Measurements from ENCODE around the gene NFKB1.
"Not testable (repeated sequence)": the region's sequence is repeated elsewhere in the genome, so short reads cannot be mapped to it uniquely, and the experiment has no call there.

Gene NFKB1, protein sequence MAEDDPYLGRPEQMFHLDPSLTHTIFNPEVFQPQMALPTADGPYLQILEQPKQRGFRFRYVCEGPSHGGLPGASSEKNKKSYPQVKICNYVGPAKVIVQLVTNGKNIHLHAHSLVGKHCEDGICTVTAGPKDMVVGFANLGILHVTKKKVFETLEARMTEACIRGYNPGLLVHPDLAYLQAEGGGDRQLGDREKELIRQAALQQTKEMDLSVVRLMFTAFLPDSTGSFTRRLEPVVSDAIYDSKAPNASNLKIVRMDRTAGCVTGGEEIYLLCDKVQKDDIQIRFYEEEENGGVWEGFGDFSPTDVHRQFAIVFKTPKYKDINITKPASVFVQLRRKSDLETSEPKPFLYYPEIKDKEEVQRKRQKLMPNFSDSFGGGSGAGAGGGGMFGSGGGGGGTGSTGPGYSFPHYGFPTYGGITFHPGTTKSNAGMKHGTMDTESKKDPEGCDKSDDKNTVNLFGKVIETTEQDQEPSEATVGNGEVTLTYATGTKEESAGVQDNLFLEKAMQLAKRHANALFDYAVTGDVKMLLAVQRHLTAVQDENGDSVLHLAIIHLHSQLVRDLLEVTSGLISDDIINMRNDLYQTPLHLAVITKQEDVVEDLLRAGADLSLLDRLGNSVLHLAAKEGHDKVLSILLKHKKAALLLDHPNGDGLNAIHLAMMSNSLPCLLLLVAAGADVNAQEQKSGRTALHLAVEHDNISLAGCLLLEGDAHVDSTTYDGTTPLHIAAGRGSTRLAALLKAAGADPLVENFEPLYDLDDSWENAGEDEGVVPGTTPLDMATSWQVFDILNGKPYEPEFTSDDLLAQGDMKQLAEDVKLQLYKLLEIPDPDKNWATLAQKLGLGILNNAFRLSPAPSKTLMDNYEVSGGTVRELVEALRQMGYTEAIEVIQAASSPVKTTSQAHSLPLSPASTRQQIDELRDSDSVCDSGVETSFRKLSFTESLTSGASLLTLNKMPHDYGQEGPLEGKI

DNA sequence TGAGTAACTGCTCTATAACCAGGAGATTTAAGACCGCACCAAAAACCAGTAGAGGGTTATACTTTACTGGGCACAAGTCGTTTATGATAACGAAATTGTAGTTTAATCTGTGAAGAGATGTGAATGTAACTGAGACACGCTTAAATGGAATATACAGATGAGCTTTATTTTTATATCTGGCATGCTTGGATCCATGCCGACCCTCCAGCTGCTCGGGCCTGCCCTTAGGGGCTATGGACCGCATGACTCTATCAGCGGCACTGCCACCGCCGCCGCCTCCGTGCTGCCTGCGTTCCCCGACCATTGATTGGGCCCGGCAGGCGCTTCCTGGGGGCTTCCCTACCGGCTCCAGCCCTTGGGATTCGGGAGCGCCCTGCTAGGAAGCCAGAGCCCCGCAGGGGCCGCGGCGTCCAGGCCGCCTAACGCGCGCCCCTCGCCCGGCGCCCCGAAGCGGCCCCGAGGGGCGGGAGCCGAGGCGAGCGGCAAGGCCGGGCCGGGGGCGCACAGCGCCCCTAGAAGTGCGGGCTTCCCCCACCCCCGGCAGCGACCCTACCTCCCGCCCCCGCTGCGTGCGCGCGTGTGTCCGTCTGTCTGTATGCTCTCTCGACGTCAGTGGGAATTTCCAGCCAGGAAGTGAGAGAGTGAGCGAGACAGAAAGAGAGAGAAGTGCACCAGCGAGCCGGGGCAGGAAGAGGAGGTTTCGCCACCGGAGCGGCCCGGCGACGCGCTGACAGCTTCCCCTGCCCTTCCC, at the start of gene NFKB1:
Gene NFKB1, plus strand, starts transcription at position 664 of the 751 bp plus-strand sequence. CDS start 24,160 bp downstream, outside the sequence.
- in situ Hi-C loops (cut with MboI; ENCODE audit: low sequenced_read_pairs): no loop called here

DNA sequence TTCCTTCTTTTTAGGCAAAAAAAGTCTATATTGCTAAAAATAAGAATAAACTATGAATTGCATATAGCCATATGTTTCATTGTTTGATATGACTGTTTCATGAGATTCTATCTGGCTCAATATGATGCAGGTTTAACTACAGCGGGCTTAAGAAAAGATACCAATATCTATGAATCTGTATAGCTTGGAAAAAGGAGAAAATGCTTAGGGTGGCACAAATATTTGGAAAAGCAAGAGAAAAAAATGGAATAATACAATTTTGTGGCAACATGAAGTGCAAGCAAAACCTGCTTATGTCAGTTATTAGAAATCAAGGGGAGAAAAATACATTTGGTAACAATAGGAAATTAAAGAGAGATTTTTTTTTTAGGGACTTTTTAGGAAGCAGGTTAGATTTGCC, 48.3 kb upstream of the NFKB1 start:
- in situ Hi-C loops (cut with MboI; ENCODE audit: low sequenced_read_pairs): no loop called here

DNA sequence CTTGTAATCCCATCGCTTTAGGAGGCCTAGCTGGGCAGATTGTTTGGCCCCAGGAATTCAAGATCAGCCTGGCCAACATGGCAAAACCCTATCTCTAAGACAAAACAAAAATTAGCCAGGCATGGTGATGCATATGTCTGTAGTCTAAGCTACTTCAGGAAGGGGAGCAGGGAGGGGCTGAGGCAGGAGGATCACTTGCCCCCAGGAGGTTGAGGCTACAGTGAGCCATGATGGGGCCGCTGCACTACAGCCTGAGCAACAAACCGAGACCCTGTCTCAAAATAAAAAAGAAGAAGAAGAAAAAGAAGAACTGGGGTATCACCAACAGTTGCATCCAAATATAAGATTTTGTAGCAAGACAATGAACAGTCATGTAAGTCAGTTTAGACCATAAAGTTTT, 47.3 kb upstream of the NFKB1 start:
- in situ Hi-C loops (cut with MboI; ENCODE audit: low sequenced_read_pairs): no loop called here

DNA sequence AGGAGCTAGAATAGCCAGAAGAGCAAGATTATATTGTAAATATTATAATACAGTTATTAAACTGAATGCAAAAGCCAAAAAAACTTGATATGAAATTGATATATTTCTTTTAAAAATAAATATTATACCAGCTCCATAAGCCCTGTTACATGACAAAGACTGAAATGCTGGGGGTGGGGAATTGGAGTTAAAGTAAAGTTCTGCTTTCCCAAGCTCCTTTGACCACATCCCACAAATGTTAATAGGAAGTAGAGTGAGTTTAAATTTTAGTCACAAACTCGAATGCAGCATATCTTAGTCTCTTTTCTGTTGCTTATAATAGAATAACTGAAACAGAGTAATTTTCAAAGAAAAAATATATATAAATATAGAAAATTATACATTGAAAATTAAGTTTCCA, 46.9 kb upstream of the NFKB1 start:
- in situ Hi-C loops (cut with MboI; ENCODE audit: low sequenced_read_pairs): no loop called here

DNA sequence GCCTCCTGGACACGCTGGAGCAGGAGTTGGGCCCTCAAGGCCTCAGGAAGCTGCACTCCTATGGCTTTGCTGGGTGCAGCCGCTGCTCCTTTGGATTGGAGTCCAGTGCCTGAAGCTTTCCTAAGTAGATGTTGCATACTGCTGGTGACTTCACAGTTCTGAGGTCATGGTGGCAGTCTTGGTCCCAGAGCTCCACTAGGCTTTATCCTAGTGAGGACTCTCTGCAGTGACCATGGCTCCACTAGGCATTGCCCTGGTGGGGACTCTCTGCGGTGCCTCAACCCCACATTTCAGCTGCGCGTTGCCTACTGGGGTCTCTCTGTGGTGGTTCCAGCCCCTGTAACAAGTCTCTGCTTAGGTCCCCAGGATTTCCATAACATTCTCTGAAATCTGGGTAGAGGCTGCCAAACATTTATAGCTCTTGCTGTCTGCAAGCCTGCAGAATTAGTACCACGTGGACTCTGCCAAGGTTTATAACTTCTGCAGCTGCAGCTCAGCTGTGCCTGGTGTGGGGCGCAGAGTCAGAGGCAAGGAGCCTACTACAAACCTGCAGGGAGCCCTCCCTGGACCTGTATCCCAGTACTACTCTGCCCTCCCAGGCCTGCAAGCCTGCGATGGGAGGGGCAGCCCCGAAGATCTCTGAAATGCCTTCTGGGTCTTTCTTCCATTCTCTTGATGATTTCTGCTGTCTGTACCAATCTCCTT, 46.0 kb upstream of the NFKB1 start:
- in situ Hi-C loops (cut with MboI; ENCODE audit: low sequenced_read_pairs): no loop called here

DNA sequence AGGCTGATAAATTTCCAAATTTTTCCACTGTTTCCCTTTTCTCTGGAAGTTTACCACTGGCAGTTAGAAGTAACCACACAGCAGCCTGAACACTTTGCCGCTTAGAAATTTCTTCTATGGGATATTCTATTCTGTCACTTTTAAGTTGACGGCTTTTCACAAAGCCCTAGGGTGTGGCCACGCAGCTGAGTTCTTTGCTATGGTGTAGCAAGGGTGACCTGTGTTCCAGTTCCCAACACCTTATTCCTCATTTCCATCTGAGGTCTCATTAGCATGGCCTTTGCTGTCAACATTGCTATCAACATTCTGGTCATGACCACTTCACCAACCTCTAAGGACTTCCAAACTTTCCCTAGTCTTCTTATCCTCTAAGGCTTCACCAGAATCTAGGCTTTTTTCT, 45.4 kb upstream of the NFKB1 start:
- in situ Hi-C loops (cut with MboI; ENCODE audit: low sequenced_read_pairs): no loop called here

DNA sequence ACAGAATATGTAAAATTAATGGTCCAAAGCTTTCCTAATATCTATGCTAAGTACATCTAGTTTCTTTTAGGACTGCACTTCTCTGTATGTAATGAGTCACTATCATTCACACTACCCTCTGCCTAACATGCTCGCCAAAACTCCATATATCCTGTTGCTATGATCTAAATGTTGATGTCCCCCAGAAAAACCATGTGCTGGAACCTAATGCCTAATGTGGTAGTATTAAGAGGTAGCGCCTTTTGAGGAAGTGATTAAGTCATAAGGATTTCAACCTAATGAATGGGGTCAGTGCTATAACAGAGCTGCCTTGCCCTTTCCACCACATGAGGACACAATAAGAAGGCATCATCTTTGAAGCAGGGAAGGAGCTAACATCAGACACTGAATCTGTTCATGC, 34.9 kb upstream of the NFKB1 start:
- in situ Hi-C loops (cut with MboI; ENCODE audit: low sequenced_read_pairs): no loop called here

DNA sequence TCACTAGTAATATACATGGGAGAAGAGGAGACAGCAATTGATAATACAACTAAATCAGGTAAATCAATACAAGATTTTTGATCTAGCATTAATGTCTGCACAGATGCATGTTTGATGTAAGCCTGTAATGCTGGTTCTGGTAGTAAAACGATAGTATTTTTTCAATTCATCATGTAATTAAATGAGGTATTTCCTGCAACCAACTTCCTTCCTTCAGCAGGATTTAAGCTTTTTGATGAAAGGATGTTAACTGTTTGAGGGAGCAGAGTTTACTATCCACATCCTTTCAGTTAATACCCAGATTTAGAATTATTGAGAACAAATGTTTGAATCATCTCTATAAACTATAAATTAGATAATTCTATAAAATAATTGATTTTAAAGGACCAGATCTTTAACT, 31.4 kb upstream of the NFKB1 start:
- in situ Hi-C loops (cut with MboI; ENCODE audit: low sequenced_read_pairs): no loop called here

DNA sequence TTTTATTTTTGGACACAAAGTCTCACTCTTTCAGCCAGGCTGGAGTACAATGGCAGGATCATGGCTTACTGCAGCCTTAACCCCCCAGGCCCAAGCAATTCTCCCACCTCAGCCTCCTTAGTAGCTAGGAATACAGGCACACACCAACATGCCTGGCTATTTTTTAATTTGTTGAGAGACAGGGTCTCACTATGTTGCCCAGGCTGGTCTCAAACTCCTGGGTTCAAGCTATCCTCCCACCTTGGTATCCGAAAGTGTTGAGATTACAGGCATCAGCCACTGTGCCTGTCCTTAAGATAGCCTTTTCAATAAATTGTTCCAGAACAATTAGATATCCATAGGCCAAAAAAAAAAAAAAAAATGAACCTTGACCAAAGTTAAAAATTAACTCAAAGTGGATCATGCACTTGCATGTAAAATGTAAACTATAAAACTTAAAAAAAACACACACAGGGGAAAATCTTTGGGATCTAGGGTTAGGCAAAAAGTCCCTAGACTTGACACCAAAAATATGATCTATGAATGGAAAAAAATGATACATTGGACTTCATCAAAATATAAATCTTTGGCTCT, 28.6 kb upstream of the NFKB1 start:
- in situ Hi-C loops (cut with MboI; ENCODE audit: low sequenced_read_pairs): no loop called here

DNA sequence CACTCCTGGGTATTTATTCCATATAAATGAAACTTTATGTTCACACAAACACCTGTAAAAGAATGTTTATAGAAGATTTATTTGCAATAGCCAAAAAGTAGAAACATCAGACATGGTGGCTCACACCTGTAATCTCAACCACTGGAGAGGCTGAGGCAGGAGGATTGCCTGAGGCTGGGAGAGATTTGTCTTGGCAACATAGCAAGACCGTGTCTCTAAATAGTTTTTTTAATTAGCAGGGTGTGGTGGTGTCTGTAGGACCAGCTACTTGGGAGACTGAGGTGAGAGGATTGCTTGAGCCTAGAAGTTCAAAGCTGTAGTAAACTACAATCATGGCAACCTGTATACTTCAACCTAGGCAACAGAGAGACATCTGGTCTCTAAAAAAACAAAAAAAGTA, 27.7 kb upstream of the NFKB1 start:
- in situ Hi-C loops (cut with MboI; ENCODE audit: low sequenced_read_pairs): no loop called here

DNA sequence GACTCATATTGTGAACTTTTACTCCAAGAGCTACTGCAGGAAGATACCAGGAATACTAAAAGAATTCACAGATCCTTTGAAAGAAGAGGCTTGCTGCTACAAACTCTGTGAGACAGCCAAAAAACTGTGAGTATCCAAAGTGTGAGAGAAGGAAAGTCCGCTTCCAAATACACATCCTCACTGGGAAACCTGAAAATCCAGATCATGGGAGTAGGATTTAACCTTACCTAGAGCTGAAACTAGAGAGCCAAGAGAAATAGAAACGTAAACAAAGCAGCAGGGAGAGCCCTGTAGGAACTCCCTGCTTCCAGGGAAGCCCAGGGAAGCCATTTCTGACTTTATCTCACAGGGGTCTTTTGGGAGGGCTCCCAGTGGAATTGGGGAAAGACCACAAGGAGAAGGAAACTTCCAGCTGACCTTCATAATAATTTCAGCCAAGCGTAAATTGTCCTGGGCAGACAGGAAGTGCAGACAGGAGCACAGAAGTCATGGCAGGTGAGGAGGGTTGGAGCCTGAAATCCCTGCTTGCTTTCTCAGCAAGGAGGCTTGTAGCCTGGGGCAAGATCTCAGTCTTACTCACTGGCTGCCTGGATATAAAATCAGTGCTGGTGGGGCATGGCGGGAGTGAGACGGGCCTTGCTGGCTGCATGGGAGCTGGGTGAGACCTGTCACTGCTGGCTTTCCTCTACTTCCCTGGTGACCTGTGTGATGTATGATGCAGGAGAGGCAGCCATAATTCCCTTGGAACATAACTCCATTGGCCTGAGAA, 26.2 kb upstream of the NFKB1 start:
- in situ Hi-C loops (cut with MboI; ENCODE audit: low sequenced_read_pairs): no loop called here

DNA sequence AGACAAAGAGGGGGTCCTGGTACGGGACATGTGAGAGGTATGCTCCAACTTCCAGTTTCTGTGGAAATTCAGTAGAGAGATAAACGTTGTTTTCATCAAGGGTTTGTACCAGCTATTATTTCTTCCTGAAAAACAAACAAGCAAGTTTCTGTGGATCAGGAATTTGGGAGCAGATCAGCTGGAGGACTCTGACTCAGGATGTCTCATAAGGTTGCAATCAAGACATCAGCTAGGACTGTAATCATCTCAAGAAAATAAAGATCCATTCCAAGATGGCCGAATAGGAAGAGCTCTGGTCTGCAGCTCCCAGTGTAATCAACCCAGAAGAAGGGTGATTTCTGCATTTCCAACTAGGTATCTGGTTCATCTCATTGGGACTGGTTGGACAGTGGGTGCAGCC, 23.5 kb upstream of the NFKB1 start:
- in situ Hi-C loops (cut with MboI; ENCODE audit: low sequenced_read_pairs): no loop called here

DNA sequence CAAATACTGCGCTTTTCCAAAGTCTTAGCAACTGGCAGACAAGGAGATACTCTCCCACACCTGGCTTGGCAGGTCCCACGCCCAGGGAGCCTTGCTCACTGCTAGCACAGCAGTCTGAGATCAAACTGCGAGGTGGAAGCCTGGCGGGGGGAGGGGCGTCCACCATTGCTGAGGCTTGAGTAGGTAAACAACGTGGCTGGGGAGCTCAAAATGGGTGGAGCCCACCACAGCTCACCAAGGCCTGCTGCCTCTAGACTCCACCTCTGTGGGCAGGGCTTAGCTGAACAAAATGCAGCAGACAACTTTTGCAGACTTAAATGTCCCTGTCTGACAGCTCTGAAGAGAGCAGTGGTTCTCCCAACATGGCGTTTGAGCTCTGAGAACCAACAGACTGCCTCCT, 23.0 kb upstream of the NFKB1 start:
- in situ Hi-C loops (cut with MboI; ENCODE audit: low sequenced_read_pairs): no loop called here

DNA sequence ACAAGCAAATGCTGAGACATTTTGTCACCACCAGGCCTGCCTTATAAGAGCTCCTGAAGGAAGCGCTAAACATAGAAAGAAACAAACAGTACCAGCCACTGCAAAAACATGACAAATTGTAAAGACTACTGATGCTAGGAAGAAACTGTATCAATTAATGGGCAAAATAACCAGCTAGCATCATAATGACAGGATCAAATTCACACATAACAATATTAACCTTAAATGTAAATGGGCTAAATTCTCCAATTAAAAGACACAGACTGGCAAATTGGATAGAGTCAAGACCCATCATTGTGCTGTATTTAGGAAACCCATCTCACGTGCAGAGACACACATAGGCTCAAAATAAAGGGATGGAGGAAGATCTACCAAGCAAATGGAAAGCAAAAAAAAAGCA, 21.3 kb upstream of the NFKB1 start:
- in situ Hi-C loops (cut with MboI; ENCODE audit: low sequenced_read_pairs): not testable (repeated sequence)

DNA sequence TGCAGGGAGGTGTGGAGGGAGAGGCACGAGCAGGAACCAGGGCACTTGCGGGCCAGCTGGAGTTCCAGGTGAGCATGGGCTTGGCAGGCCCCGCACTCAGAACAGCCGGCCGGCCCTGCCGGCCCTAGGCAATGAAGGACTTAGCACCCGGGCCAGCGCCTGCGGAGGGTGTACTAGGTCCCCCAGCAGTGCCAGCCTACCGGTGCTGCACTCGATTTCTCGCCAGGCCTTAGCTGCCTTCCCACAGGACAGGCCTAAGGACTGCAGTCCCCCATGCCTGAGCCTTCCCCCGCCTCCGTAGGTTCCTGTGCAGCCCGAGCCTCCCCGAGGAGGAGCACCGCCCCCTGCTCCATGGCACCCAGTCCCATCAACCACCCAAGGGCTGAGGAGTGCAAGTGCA, 18.0 kb upstream of the NFKB1 start:
- in situ Hi-C loops (cut with MboI; ENCODE audit: low sequenced_read_pairs): no loop called here

DNA sequence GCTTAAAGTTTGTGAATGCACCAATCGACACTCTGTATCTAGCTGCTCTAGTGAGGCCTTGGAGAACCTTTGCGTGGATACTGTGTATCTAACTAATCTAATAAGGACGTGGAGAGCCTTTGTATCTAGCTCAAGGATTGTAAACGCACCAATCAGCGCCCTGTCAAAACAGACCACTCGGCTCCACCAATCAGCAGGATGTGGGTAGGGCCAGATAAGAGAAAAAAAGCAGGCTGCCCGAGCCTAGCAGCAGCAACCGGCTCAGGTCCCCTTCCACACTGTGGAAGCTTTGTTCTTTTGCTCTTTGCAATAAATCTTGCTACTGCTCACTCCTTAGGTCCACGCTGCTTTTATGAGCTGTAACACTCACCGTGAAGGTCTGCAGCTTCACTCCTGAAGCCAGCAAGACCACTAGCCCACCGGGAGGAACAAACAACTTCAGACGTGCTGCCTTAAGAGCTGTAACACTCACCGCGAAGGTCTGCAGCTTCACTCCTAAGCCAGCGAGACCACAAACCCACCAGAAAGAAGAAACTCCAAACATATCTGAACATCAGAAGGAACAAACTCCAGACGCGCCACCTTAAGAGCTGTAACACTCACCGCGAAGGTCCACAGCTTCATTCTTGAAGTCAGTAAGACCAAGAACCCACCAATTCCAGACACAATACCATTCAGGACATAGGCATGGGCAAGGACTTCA, 17.0 kb upstream of the NFKB1 start:
- in situ Hi-C loops (cut with MboI; ENCODE audit: low sequenced_read_pairs): not testable (repeated sequence)

DNA sequence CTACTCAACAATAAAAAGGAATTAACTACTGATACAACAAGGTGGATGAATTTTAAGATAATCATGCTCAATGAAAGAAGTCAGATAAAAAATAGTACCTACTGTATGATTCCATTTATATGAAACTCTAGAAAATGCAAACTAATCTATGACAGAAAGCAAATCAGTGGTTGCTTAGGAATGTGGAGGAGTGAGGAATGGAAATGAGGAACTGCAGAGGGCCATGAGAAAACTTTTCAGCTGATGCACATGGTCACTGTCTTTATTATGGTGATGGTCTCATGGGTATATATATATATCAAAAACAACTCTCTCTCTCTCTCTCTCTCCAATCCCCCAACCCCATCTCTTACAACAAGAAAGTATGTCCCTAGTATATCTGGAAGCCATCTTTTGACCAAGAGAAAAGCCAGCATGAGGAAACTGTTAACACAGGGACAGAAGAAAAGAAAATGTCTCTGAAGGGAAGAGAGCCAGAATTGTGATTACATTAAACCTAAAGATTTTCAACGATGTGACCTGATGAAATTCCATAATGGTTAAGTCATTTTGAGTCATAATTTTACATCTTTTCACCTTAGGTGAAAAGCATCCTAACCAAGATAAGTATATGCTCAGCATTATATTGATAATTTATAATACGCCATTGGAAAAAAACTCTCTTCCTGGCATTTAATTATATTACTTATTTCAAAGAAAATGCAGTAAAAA, 8.5 kb upstream of the NFKB1 start:
- in situ Hi-C loops (cut with MboI; ENCODE audit: low sequenced_read_pairs): no loop called here

DNA sequence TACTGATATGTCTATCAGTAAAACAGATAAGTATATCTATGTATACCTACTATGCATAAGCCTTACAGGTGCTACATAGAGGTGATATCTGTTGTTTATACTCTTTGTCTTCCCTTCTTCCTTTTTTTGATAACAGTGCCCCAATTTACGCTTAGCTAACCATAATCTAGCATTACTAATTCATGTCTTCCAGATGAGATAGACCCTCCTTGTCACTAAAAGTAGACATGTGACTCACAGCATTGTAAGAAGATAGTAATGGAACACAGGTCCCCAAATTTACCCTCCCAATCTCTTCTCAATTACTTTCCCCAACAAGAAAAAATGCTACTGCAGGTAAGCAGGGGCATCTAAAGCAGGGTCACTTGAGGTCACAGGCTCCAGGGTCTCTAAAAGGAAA, 7.9 kb upstream of the NFKB1 start:
- in situ Hi-C loops (cut with MboI; ENCODE audit: low sequenced_read_pairs): no loop called here
